Right atrium auricular region (tissue), 2 donors: Measurements from ENCODE around the gene ZNF385B. TPM values are rescaled to one million over a fixed set of nuclear protein-coding genes. Genes with fewer than 3 reads are reported as not detected.

ENCODE experiments used
- DNase-seq: peaks from one replicate; pipeline ENCODE4 v3.0.0-alpha.2; 2019; ENCODE audit warnings: low spot score
- H3K27ac ChIP-seq, 2 donors: fragments of 200-600 bp; sonication (generic); 1 replicate in 1 of 2; 2 replicates in 1 of 2; pipeline ENCODE4 v1.5.1; 2016 to 2019
- H3K27me3 ChIP-seq, 2 donors: fragments of 200-600 bp; sonication (generic); one replicate each; pipeline versions ENCODE4 v1.5.1 to v1.6.0; 2017 to 2019
- H3K36me3 ChIP-seq: fragments of 200-600 bp; sonication (generic); one replicate; pipeline ENCODE4 v1.5.1; 2016
- H3K4me1 ChIP-seq, 2 donors: fragments of 200-600 bp; sonication (generic); one replicate each; pipeline versions ENCODE4 v1.5.1 to v1.6.0; 2017 to 2019
- H3K4me3 ChIP-seq, 2 donors: fragments of 200-600 bp; sonication (generic); 1 replicate in 1 of 2; 2 replicates in 1 of 2; pipeline ENCODE4 v1.5.1; 2017 to 2019; ENCODE audit warnings: mild to moderate bottlenecking in 1 of 2, moderate library complexity in 1 of 2
- H3K9me3 ChIP-seq, 2 donors: fragments of 200-600 bp; sonication (generic); one replicate each; pipeline ENCODE4 v1.5.1; 2019
- CTCF ChIP-seq, 2 donors: fragments of 200-600 bp; sonication (generic); IDR thresholded peaks; one replicate each; pipeline ENCODE4 v1.5.1; 2019; ENCODE audit warnings: antibody characterized with exemption in 2 of 2
- total RNA-seq, 2 donors: library from RNA; depleted of rRNA; stranded (reverse); fragments of >200 nt; gene quantifications; one replicate each; pipeline ENCODE4 v1.1.0, GENCODE V29; 2016

Gene ZNF385B
- total RNA-seq, 2 donors from 2014 or later: 23.2 to 33.3 TPM

- no peak for TF ChIP-seq CTCF (IDR thresholded peaks at IDR 0.05)
- DNase-seq: no peak
- no peaks in the 10 kb centered on the region for H3K27me3 ChIP-seq
- H3K9me3 ChIP-seq: no peaks in the 10 kb centered on the region
- H3K27ac ChIP-seq: no peak overlapping the region
- H3K36me3 ChIP-seq: no peaks in the 10 kb centered on the region
- H3K4me3 ChIP-seq: no peak overlapping the region
- H3K4me1 ChIP-seq: no peaks in the 10 kb centered on the region
These were observed 21.7 kb upstream of the ZNF385B start for GRCh38 chr2:179882851-179883806.

- H3K9me3 ChIP-seq: no peaks in the 10 kb centered on the region
- no peaks in the 10 kb centered on the region for H3K4me1 ChIP-seq
- no peaks in the 10 kb centered on the region for H3K27me3 ChIP-seq
- DNase-seq: no peak
- H3K4me3 ChIP-seq: no peak overlapping the region
- no peak for TF ChIP-seq CTCF (IDR thresholded peaks at IDR 0.05)
- no peak overlapping the region for H3K27ac ChIP-seq
- H3K36me3 ChIP-seq: no peaks in the 10 kb centered on the region
These were observed 16.4 kb upstream of the ZNF385B start for GRCh38 chr2:179877601-179878364.

- H3K4me1 ChIP-seq: no peaks in the 10 kb centered on the region
- no peaks in the 10 kb centered on the region for H3K9me3 ChIP-seq
- H3K27me3 ChIP-seq: no peaks in the 10 kb centered on the region
- no peak overlapping the region for H3K27ac ChIP-seq
- no peak for TF ChIP-seq CTCF (IDR thresholded peaks at IDR 0.05)
- no peak for DNase-seq
- no peak overlapping the region for H3K4me3 ChIP-seq
- no peaks in the 10 kb centered on the region for H3K36me3 ChIP-seq
These were observed 14.9 kb upstream of the ZNF385B start for GRCh38 chr2:179876266-179876665.

GRCh38 chr2:179875864-179876263, 14.5 kb upstream of the ZNF385B start:
- H3K27me3 ChIP-seq: no peaks in the 10 kb centered on the region
- no peak overlapping the region for H3K27ac ChIP-seq
- H3K9me3 ChIP-seq: no peaks in the 10 kb centered on the region
- no peak for DNase-seq
- no peak for TF ChIP-seq CTCF (IDR thresholded peaks at IDR 0.05)
- H3K4me1 ChIP-seq: no peaks in the 10 kb centered on the region
- H3K36me3 ChIP-seq: no peaks in the 10 kb centered on the region
- no peak overlapping the region for H3K4me3 ChIP-seq

- Histone ChIP-seq H3K4me1 (peaks cover 0 to 20% of the 10 kb centered on the region in 2 donors), H3K27me3 (no peaks in the 10 kb centered on the region), H3K4me3 (no peak overlapping the region), H3K27ac (no peak overlapping the region), H3K9me3 (no peaks in the 10 kb centered on the region), H3K36me3 (no peaks in the 10 kb centered on the region)
- no peak for DNase-seq
- TF ChIP-seq CTCF (IDR thresholded peaks at IDR 0.05): no peak
These were observed 1.6 kb upstream of the ZNF385B start for GRCh38 chr2:179862898-179863458.
